Osteocyte (in vitro differentiated cells): ENCODE data around the gene GDF15. TPM values are rescaled to one million over a fixed set of nuclear protein-coding genes. Genes with fewer than 3 reads are reported as not detected.
"Not testable (repeated sequence)": the region's sequence is repeated elsewhere in the genome, so short reads cannot be mapped to it uniquely, and the experiment has no call there.

Source experiments
- DNase-seq: peaks from one replicate; pipeline ENCODE4 v3.0.0; 2021; ENCODE audit warnings: mixed read lengths; ENCODE audit not compliant: unreplicated experiment; ENCODE audit errors: extremely low spot score
- H3K27ac Mint-ChIP-seq: one replicate; pipeline ENCODE4 v1.8.0; 2021; ENCODE audit warnings: mild to moderate bottlenecking, mixed read lengths; ENCODE audit not compliant: unreplicated experiment
- H3K27me3 Mint-ChIP-seq: one replicate; pipeline ENCODE4 v1.8.0; 2021; ENCODE audit warnings: mixed read lengths; ENCODE audit not compliant: unreplicated experiment
- H3K36me3 Mint-ChIP-seq: one replicate; pipeline ENCODE4 v1.8.0; 2021; ENCODE audit warnings: mixed read lengths; ENCODE audit not compliant: unreplicated experiment
- H3K4me1 Mint-ChIP-seq: one replicate; pipeline ENCODE4 v1.8.0; 2021; ENCODE audit warnings: mixed read lengths; ENCODE audit not compliant: unreplicated experiment
- H3K4me3 Mint-ChIP-seq: one replicate; pipeline ENCODE4 v1.8.0; 2021; ENCODE audit warnings: mild to moderate bottlenecking, moderate library complexity, mixed read lengths; ENCODE audit not compliant: unreplicated experiment
- H3K9me3 Mint-ChIP-seq: one replicate; pipeline ENCODE4 v1.8.0; 2021; ENCODE audit warnings: mixed read lengths; ENCODE audit not compliant: unreplicated experiment
- CTCF ChIP-seq: fragments of 200-600 bp; sonication (generic); IDR thresholded peaks from 2 replicates; pipeline ENCODE4 v1.5.0; 2021; ENCODE audit warnings: antibody characterized with exemption, mild to moderate bottlenecking, moderate library complexity
- total RNA-seq: library from RNA; stranded (reverse); gene quantifications from 2 replicates; pipeline ENCODE4 v1.2.1, GENCODE V29; 2021

Gene GDF15
- total RNA-seq, 1 donor from 2014 or later, result 47.9 TPM

DNA sequence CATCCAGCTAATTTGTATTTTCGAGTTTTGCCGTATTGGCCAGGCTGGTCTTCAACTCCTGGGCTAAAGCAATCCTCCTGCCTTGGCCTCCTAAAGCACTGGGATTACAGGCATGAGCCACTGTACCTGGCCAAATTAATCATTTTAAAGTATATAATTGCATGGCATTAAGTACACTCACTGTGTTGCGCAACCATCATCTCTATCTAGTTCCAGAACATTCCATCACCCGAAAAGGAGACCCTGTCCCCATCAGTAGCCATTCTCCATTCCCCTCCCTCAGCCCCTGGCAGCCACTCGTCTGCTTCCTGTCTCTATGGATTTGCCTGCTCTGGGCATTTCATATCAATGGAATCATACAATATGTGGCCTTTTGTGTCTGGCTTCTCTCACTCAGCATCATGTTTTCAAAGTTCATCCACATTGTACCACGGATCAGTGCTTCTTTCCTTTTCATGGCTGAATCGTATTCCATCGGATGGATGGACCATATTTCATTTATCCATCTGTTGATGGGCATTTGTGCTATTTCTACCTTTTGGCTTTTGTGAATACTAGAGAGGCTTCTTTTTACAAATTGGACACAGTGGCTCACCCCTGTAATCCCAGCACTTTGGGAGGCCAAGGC lies 32.5 kb upstream of the GDF15 start:
- Mint-ChIP-seq H3K9me3 (no peaks in the 10 kb centered on the region), H3K27me3 (no peaks in the 10 kb centered on the region), H3K27ac (no peak overlapping the region), H3K4me3 (no peak overlapping the region), H3K36me3 (peaks cover 26% of the 10 kb centered on the region), H3K4me1 (peaks cover 2% of the 10 kb centered on the region)
- no peak for DNase-seq
- no peak for TF ChIP-seq CTCF

DNA sequence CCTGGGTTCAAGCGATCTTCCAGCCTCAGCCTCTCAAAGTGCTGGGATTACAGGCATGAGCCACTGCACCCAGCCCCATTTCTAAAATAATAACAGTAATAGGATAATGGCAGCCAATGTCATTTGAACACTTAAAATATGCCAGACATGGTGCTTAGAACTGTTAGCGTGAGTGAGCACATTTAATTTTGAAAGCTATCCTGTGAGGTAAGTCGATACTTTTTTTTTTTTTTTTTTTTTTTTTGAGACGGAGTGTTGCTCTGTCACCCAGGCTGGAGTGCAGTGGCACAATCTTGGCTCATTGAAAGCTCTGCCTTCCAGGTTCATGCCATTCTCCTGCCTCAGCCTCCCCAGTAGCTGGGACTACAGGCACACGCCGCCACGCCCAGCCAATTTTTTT lies 31.2 kb upstream of the GDF15 start:
- peaks cover 31% of the 10 kb centered on the region for H3K36me3 Mint-ChIP-seq
- H3K4me3 Mint-ChIP-seq, H3K27me3 Mint-ChIP-seq, H3K27ac Mint-ChIP-seq, DNase-seq, H3K4me1 Mint-ChIP-seq, H3K9me3 Mint-ChIP-seq: not testable (repeated sequence)

DNA sequence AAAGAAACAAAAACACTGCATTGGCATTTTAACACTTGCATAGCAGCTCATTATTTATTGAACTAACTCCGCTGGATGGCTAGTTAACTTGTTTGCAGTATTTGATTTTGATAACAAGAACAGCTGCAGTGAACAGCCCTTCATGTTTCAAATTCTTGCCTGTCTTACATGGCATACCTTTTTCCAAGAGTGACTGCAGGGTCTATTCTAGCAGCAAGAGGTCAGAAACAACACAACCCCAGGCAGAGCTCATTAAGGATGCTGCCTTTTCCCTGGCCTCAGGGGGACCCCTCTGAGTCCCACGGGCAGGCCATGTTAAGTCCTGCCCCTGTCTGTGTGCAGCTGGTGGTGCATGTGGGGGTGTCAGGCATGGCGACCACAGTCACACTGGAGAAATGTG lies 28.9 kb upstream of the GDF15 start:
- Mint-ChIP-seq H3K27me3 (no peaks in the 10 kb centered on the region), H3K4me3 (no peak overlapping the region), H3K27ac (no peak overlapping the region), H3K9me3 (no peaks in the 10 kb centered on the region), H3K36me3 (peaks cover 33% of the 10 kb centered on the region), H3K4me1 (no peaks in the 10 kb centered on the region)
- DNase-seq, result no peak
- TF ChIP-seq CTCF, result no peak

GRCh38 chr19:18361646-18362045 lies 24.3 kb upstream of the GDF15 start:
- H3K9me3 Mint-ChIP-seq, result no peaks in the 10 kb centered on the region
- no peak for DNase-seq
- H3K27ac Mint-ChIP-seq, result no peak overlapping the region
- H3K27me3 Mint-ChIP-seq, result no peaks in the 10 kb centered on the region
- no peak overlapping the region for H3K4me3 Mint-ChIP-seq
- H3K36me3 Mint-ChIP-seq, result peaks cover 36% of the 10 kb centered on the region
- no peak for TF ChIP-seq CTCF
- H3K4me1 Mint-ChIP-seq, result peaks cover 24% of the 10 kb centered on the region

GRCh38 chr19:18362934-18363542 lies 22.9 kb upstream of the GDF15 start:
- Mint-ChIP-seq H3K4me1 (peaks cover 27% of the 10 kb centered on the region), H3K27me3 (no peaks in the 10 kb centered on the region), H3K4me3 (no peak overlapping the region), H3K27ac (peak overlapping the region; percentile 95), H3K36me3 (peaks cover 27% of the 10 kb centered on the region), H3K9me3 (no peaks in the 10 kb centered on the region)
- no peak for DNase-seq
- TF ChIP-seq CTCF, result no peak
